Stomach smooth muscle (tissue), 2 donors: ENCODE results near the gene NALCN.

Experiments
- H3K27ac ChIP-seq: one replicate; pipeline ENCODE4 v1.7.0; 2013; ENCODE audit warnings: mild to moderate bottlenecking, low read length, inconsistent platforms
- H3K27me3 ChIP-seq, 2 donors: one replicate each; pipeline ENCODE4 v1.7.0; 2013; ENCODE audit warnings: low read length in 2 of 2; ENCODE audit not compliant: insufficient read depth in 2 of 2, control insufficient read depth in 1 of 2
- H3K36me3 ChIP-seq, 2 donors: one replicate each; pipeline ENCODE4 v1.7.0; 2013; ENCODE audit warnings: low read length in 2 of 2; ENCODE audit not compliant: control insufficient read depth in 2 of 2, insufficient read depth in 2 of 2
- H3K4me1 ChIP-seq: one replicate; pipeline ENCODE4 v1.7.0; 2013; ENCODE audit warnings: low read length; ENCODE audit not compliant: control insufficient read depth, insufficient read depth
- H3K4me3 ChIP-seq, 2 donors: one replicate each; pipeline ENCODE4 v1.7.0; 2013; ENCODE audit warnings: low read length in 2 of 2
- H3K9ac ChIP-seq, 2 donors: one replicate each; pipeline ENCODE4 v1.7.0; 2013; ENCODE audit warnings: low read length in 2 of 2, mild to moderate bottlenecking in 1 of 2
- H3K9me3 ChIP-seq, 2 donors: one replicate each; pipeline ENCODE4 v1.7.0; 2013; ENCODE audit warnings: low read length in 2 of 2; ENCODE audit not compliant: control insufficient read depth in 2 of 2
- donor health status: healthy.
- donor health status: Pancreatic carcinoma.

NALCN gene

GRCh38 chr13:101007245-101007644 is 409.1 kb downstream of the NALCN start:
- Histone ChIP-seq H3K9me3 (no peaks in the 10 kb centered on the region), H3K27me3 (no peaks in the 10 kb centered on the region), H3K4me3 (no peak overlapping the region), H3K27ac (no peak overlapping the region), H3K9ac (no peak overlapping the region), H3K36me3 (no peaks in the 10 kb centered on the region), H3K4me1 (no peaks in the 10 kb centered on the region)
